GM18909 (cell line): ENCODE measurements around the gene ZNF608.

Source experiments
- ATAC-seq: cut with Tn5 transposase; IDR thresholded peaks from one replicate; pipeline ENCODE4 v1.9.1; 2021; ENCODE audit warnings: mild to moderate bottlenecking; ENCODE audit not compliant: unreplicated experiment, poor library complexity

The ZNF608 gene

GRCh38 chr5:124720593-124720992 is 25.8 kb downstream of the ZNF608 start:
- no peak for ATAC-seq

- no peak for ATAC-seq
Observed at GRCh38 chr5:124719113-124719967, 27.1 kb downstream of the ZNF608 start.

- ATAC-seq, result no peak
Observed at GRCh38 chr5:124718380-124718789, 28.1 kb downstream of the ZNF608 start.

GRCh38 chr5:124716169-124716568 is 30.3 kb downstream of the ZNF608 start:
- no peak for ATAC-seq

- no peak for ATAC-seq
Observed at GRCh38 chr5:124714910-124715309, 31.5 kb downstream of the ZNF608 start.

- no peak for ATAC-seq
Observed at GRCh38 chr5:124713595-124713994, 32.8 kb downstream of the ZNF608 start.

GRCh38 chr5:124712731-124713305 is 33.6 kb downstream of the ZNF608 start:
- ATAC-seq, result no peak

- ATAC-seq, result no peak
Observed at GRCh38 chr5:124708086-124708485, 38.4 kb downstream of the ZNF608 start.

- peak; percentile 23 for ATAC-seq
Observed at GRCh38 chr5:124707520-124707919, 38.9 kb downstream of the ZNF608 start.

- ATAC-seq, result no peak
Observed at GRCh38 chr5:124706729-124707361, 39.6 kb downstream of the ZNF608 start.

- no peak for ATAC-seq
Observed at GRCh38 chr5:124706051-124706450, 40.4 kb downstream of the ZNF608 start.

- no peak for ATAC-seq
Observed at GRCh38 chr5:124705577-124705976, 40.9 kb downstream of the ZNF608 start.

- peak; percentile 84 for ATAC-seq
Observed at GRCh38 chr5:124704594-124705284, 41.7 kb downstream of the ZNF608 start.

GRCh38 chr5:124703995-124704394 is 42.4 kb downstream of the ZNF608 start:
- no peak for ATAC-seq

- ATAC-seq, result no peak
Observed at GRCh38 chr5:124702525-124702924, 43.9 kb downstream of the ZNF608 start.

- no peak for ATAC-seq
Observed at GRCh38 chr5:124701873-124702425, 44.5 kb downstream of the ZNF608 start.

GRCh38 chr5:124701016-124701415 is 45.4 kb downstream of the ZNF608 start:
- ATAC-seq, result no peak

- ATAC-seq, result no peak
Observed at GRCh38 chr5:124700333-124700732, 46.1 kb downstream of the ZNF608 start.

- ATAC-seq, result no peak
Observed at GRCh38 chr5:124698770-124699169, 47.7 kb downstream of the ZNF608 start.

- ATAC-seq, result no peak
Observed at GRCh38 chr5:124697933-124698591, 48.4 kb downstream of the ZNF608 start.
